IMR-90 (cell line): Measurements from ENCODE around the gene DGKB. TPM values are rescaled to one million over a fixed set of nuclear protein-coding genes. Genes with fewer than 3 reads are reported as not detected.

Experiments used
- ATAC-seq: fragments of 200-7000 bp; cut with Tn5 transposase; 2 replicates; pipeline ENCODE4 v1.9.1; 2020; ENCODE audit warnings: low read depth, mild to moderate bottlenecking, moderate library complexity
- BruUV-seq: library from RNA; stranded (reverse); fragments of 400-500 nt; replicated peaks from 2 replicates; lab custom pipeline; 2021; lab: Mats Ljungman, UMichigan
- CTCF ChIA-PET: fragments of 300-600 bp; formaldehyde crosslinking; extraction: SDS; loops from one replicate; lab custom pipeline; 2021; ENCODE audit warnings: antibody characterized with exemption; lab: Yijun Ruan, JAX
- POLR2A ChIA-PET: fragments of 300-600 bp; sonication (Branson Sonifier 250); formaldehyde crosslinking; loops from one replicate; lab custom pipeline; 2022; ENCODE audit warnings: antibody characterized with exemption; ENCODE audit not compliant: unreplicated experiment; lab: Charles Lee
- DNase-seq: peaks from one replicate; pipeline ENCODE4 v3.0.0; 2013
- H2AFZ ChIP-seq: replicated peaks from 2 replicates; pipeline ENCODE3; 2013; ENCODE audit warnings: low read length, mild to moderate bottlenecking; ENCODE audit not compliant: poor library complexity
- H2AK5ac ChIP-seq: 2 replicates; pipeline ENCODE4 v1.6.1; 2013; ENCODE audit warnings: low read depth, low read length, inconsistent platforms
- H2AK9ac ChIP-seq: replicated peaks from 2 replicates; pipeline ENCODE3; 2013; ENCODE audit warnings: mild to moderate bottlenecking, low read depth, low read length, moderate library complexity; ENCODE audit not compliant: poor library complexity
- H2BK120ac ChIP-seq: 2 replicates; pipeline ENCODE4 v1.6.1; 2013; ENCODE audit warnings: low read depth, low read length, inconsistent platforms
- H2BK15ac ChIP-seq: 3 replicates; pipeline ENCODE4 v1.6.1; 2013; ENCODE audit warnings: low read depth, low read length, inconsistent platforms
- H2BK20ac ChIP-seq: 2 replicates; pipeline ENCODE4 v1.6.1; 2013; ENCODE audit warnings: low read depth, mild to moderate bottlenecking, inconsistent platforms, low read length, moderate library complexity
- H2BK5ac ChIP-seq: 2 replicates; pipeline ENCODE4 v1.6.1; 2013; ENCODE audit warnings: mild to moderate bottlenecking, low read depth, low read length, inconsistent platforms; ENCODE audit not compliant: poor library complexity, severe bottlenecking
- H3K14ac ChIP-seq: replicated peaks from 2 replicates; pipeline ENCODE4 v1.6.1; 2013; ENCODE audit warnings: low read depth, low read length, inconsistent platforms
- H3K18ac ChIP-seq: 2 replicates; pipeline ENCODE4 v1.6.1; 2013; ENCODE audit warnings: low read depth, low read length, control low read depth
- H3K23ac ChIP-seq: 2 replicates; pipeline ENCODE4 v1.6.1; 2013; ENCODE audit warnings: low read depth, low read length, inconsistent platforms
- H3K27ac ChIP-seq: 2 replicates; pipeline ENCODE4 v1.5.1; 2013; ENCODE audit warnings: mild to moderate bottlenecking, control low read depth, low read length; ENCODE audit not compliant: insufficient read depth
- H3K27me3 ChIP-seq: 2 replicates; pipeline ENCODE4 v1.6.1; 2013; ENCODE audit warnings: low read length; ENCODE audit not compliant: control insufficient read depth, insufficient read depth
- H3K36me3 ChIP-seq: 2 replicates; pipeline ENCODE4 v1.6.1; 2013; ENCODE audit warnings: low read length, mixed read lengths; ENCODE audit not compliant: control insufficient read depth, insufficient read depth
- H3K4ac ChIP-seq: 2 replicates; pipeline ENCODE4 v1.6.1; 2013; ENCODE audit warnings: low read depth, low read length, inconsistent platforms
- H3K4me1 ChIP-seq: 2 replicates; pipeline ENCODE4 v1.6.1; 2013; ENCODE audit warnings: low read length, mixed read lengths; ENCODE audit not compliant: control insufficient read depth, insufficient read depth
- H3K4me2 ChIP-seq: 2 replicates; pipeline ENCODE4 v1.6.1; 2013; ENCODE audit warnings: low read depth, mild to moderate bottlenecking, control low read depth, low read length, moderate library complexity
- H3K4me3 ChIP-seq: 2 replicates; pipeline ENCODE4 v1.5.1; 2013; ENCODE audit warnings: low read depth, mild to moderate bottlenecking, control low read depth, low read length, moderate library complexity; ENCODE audit not compliant: insufficient read depth
- H3K56ac ChIP-seq: 2 replicates; pipeline ENCODE4 v1.6.1; 2013; ENCODE audit warnings: low read length, inconsistent platforms; ENCODE audit not compliant: insufficient read depth; ENCODE audit errors: extremely low read depth
- H3K79me1 ChIP-seq, 2 experiments: 2 replicates each; pipeline ENCODE4 v1.6.1; 2013; ENCODE audit warnings: low read length in 2 of 2, inconsistent platforms in 1 of 2, low read depth in 1 of 2
- H3K9ac ChIP-seq: 2 replicates; pipeline ENCODE4 v1.6.1; 2013; ENCODE audit warnings: low read depth, low read length, control low read depth
- H3K9me1 ChIP-seq: 2 replicates; pipeline ENCODE4 v1.6.1; 2013; ENCODE audit warnings: low read length, inconsistent platforms; ENCODE audit not compliant: insufficient read depth
- H3K9me3 ChIP-seq: 2 replicates; pipeline ENCODE4 v1.6.1; 2013; ENCODE audit warnings: low read length; ENCODE audit not compliant: control insufficient read depth, insufficient read depth
- H4K20me1 ChIP-seq: 2 replicates; pipeline ENCODE4 v1.6.1; 2013; ENCODE audit warnings: low read length, inconsistent platforms; ENCODE audit not compliant: insufficient read depth
- H4K5ac ChIP-seq: 2 replicates; pipeline ENCODE4 v1.6.1; 2013; ENCODE audit warnings: mild to moderate bottlenecking, low read depth, low read length, control low read depth
- H4K8ac ChIP-seq, 2 experiments: 2 replicates each; pipeline ENCODE4 v1.6.1; 2013; ENCODE audit warnings: low read depth in 2 of 2, low read length in 2 of 2, control low read depth in 1 of 2, inconsistent platforms in 1 of 2
- H4K91ac ChIP-seq: 2 replicates; pipeline ENCODE4 v1.6.1; 2013; ENCODE audit warnings: low read depth, low read length, inconsistent platforms; ENCODE audit not compliant: insufficient read depth
- BHLHE40 ChIP-seq: fragments of 150-350 bp; IDR thresholded peaks from 2 replicates; pipeline ENCODE4 v1.6.1; 2016; ENCODE audit warnings: mild to moderate bottlenecking, low read depth, low read length
- CEBPB ChIP-seq: IDR thresholded peaks from 2 replicates; pipeline ENCODE4 v1.6.1; 2012; ENCODE audit warnings: low read depth, low read length, improper control_type of control experiment
- CHD1 ChIP-seq: IDR thresholded peaks from 2 replicates; pipeline ENCODE4 v1.6.1; 2012; ENCODE audit warnings: low read depth, low read length, improper control_type of control experiment
- ELK1 ChIP-seq: fragments of 150-350 bp; IDR thresholded peaks from 2 replicates; pipeline ENCODE4 v1.6.1; 2016; ENCODE audit warnings: low read depth, mild to moderate bottlenecking, low read length, moderate library complexity, borderline replicate concordance
- FOS ChIP-seq: fragments of 150-350 bp; IDR thresholded peaks from 2 replicates; pipeline ENCODE4 v1.6.1; 2016; ENCODE audit warnings: low read depth, low read length
- MAFK ChIP-seq: IDR thresholded peaks from 2 replicates; pipeline ENCODE4 v1.6.1; 2012; ENCODE audit warnings: low read depth, low read length, improper control_type of control experiment
- MAZ ChIP-seq: IDR thresholded peaks from 2 replicates; pipeline ENCODE4 v1.6.1; 2012; ENCODE audit warnings: low read depth, mild to moderate bottlenecking, low read length, improper control_type of control experiment, moderate library complexity, borderline replicate concordance
- MXI1 ChIP-seq: IDR thresholded peaks from 2 replicates; pipeline ENCODE4 v1.6.1; 2012; ENCODE audit warnings: low read depth, mild to moderate bottlenecking, low read length, moderate library complexity, borderline replicate concordance
- NFE2L2 ChIP-seq: fragments of 150-350 bp; IDR thresholded peaks from 2 replicates; pipeline ENCODE4 v1.6.1; 2016; ENCODE audit warnings: low read depth, mild to moderate bottlenecking, low read length
- POLR2A ChIP-seq: IDR thresholded peaks from 2 replicates; pipeline ENCODE4 v1.6.1; 2012; ENCODE audit warnings: mild to moderate bottlenecking, low read depth, low read length
- RAD21 ChIP-seq: IDR thresholded peaks from 2 replicates; pipeline ENCODE4 v1.6.1; 2012; ENCODE audit warnings: low read length, improper control_type of control experiment
- RCOR1 ChIP-seq: IDR thresholded peaks from 2 replicates; pipeline ENCODE4 v1.6.1; 2012; ENCODE audit warnings: mild to moderate bottlenecking, low read length, improper control_type of control experiment; ENCODE audit not compliant: insufficient replicate concordance
- RFX5 ChIP-seq: IDR thresholded peaks from 2 replicates; pipeline ENCODE4 v1.8.0; 2012; ENCODE audit warnings: low read depth, mild to moderate bottlenecking, low read length, moderate library complexity
- dilution Hi-C: fragments of 300-500 bp; cut with HindIII; formaldehyde crosslinking; loops from one replicate; pipeline ENCODE4 v1.14.3; 2018; ENCODE audit warnings: low sequenced_read_pairs; ENCODE audit not compliant: unreplicated experiment
- in situ Hi-C: fragments of 300-500 bp; cut with MboI; formaldehyde crosslinking; loops from 3 replicates; pipeline ENCODE4 v1.14.3; 2019; ENCODE audit warnings: low sequenced_read_pairs, inconsistent platforms, mixed read lengths
- intact Hi-C: fragments of 100-400 bp; cut with micrococcal nuclease; formaldehyde crosslinking; loops from 2 replicates; pipeline ENCODE4 v1.10.0; 2022
- polyA plus RNA-seq, 3 experiments: library from polyadenylated mRNA; depleted of rRNA; stranded (reverse); fragments of >200 nt; gene quantifications; 2 replicates each; pipeline ENCODE4 v1.2.3, GENCODE V29; 2012; ENCODE audit warnings: low replicate concordance in 1 of 3
- total RNA-seq: library from RNA; depleted of rRNA; stranded (reverse); fragments of >200 nt; gene quantifications from 2 replicates; pipeline ENCODE4 v1.2.3, GENCODE V29; 2012
- TF ChIP-seq, protein P1 (sequence below): fragments of 150-350 bp; IDR thresholded peaks from 2 replicates; pipeline ENCODE4 v1.6.1; 2017; ENCODE audit warnings: mild to moderate bottlenecking, antibody characterized with exemption, low read length, low read depth
- TF ChIP-seq, protein P2 (sequence below): conservative IDR thresholded peaks from 2 replicates; pipeline ENCODE4 v1.5.1; 2012; ENCODE audit warnings: mild to moderate bottlenecking, low read depth, low read length, improper control_type of control experiment

The DGKB gene
- total and polyA plus RNA-seq, 2 of the 4 experiments (the other 2 are of a cell fraction), result not detected

GRCh38 chr7:14894826-14895225 lies 7.7 kb downstream of the DGKB start:
- Histone ChIP-seq H3K36me3 (no peaks in the 10 kb centered on the region), H3K4me1 (no peaks in the 10 kb centered on the region), H3K9me1 (no peaks in the 10 kb centered on the region), H3K9ac (no peak overlapping the region), H2BK120ac (no peak overlapping the region), H3K4me2 (no peak overlapping the region), H4K20me1 (no peaks in the 10 kb centered on the region), H3K56ac (no peak overlapping the region), H3K4ac (no peak overlapping the region), H3K27me3 (no peaks in the 10 kb centered on the region), H2AK9ac (no peak overlapping the region), H2AFZ (no peak overlapping the region), H3K79me1 (no peaks in the 10 kb centered on the region), H2BK20ac (no peak overlapping the region), H3K14ac (no peak overlapping the region), H3K23ac (no peak overlapping the region), H4K5ac (no peak overlapping the region), H3K4me3 (no peak overlapping the region), H2AK5ac (no peak overlapping the region), H4K91ac (no peak overlapping the region), H2BK5ac (no peak overlapping the region), H2BK15ac (no peak overlapping the region), H3K27ac (no peak overlapping the region), H3K9me3 (no peaks in the 10 kb centered on the region; the same call in 1 of the 2 replicates), H3K18ac (no peak overlapping the region), H4K8ac (no peak overlapping the region)
- ATAC-seq (no peak), DNase-seq (no peak)
- POLR2A ChIA-PET, result no interaction called here
- no TSS peak for BruUV-seq
- intact Hi-C loops, result no loop called here
- dilution Hi-C loops, result no loop called here
- in situ Hi-C loops, result no loop called here
- CTCF ChIA-PET, result no interaction called here
- TF ChIP-seq BHLHE40 (no peak), NFE2L2 (no peak), ELK1 (no peak), RCOR1 (no peak), CEBPB (no peak), RFX5 (no peak), RAD21 (no peak), MAFK (no peak), POLR2A (no peak), MXI1 (no peak), CHD1 (no peak), FOS (no peak), MAZ (no peak)
- TF ChIP-seq, protein P1, sequence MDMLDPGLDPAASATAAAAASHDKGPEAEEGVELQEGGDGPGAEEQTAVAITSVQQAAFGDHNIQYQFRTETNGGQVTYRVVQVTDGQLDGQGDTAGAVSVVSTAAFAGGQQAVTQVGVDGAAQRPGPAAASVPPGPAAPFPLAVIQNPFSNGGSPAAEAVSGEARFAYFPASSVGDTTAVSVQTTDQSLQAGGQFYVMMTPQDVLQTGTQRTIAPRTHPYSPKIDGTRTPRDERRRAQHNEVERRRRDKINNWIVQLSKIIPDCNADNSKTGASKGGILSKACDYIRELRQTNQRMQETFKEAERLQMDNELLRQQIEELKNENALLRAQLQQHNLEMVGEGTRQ, result no peak
- TF ChIP-seq, protein P2, sequence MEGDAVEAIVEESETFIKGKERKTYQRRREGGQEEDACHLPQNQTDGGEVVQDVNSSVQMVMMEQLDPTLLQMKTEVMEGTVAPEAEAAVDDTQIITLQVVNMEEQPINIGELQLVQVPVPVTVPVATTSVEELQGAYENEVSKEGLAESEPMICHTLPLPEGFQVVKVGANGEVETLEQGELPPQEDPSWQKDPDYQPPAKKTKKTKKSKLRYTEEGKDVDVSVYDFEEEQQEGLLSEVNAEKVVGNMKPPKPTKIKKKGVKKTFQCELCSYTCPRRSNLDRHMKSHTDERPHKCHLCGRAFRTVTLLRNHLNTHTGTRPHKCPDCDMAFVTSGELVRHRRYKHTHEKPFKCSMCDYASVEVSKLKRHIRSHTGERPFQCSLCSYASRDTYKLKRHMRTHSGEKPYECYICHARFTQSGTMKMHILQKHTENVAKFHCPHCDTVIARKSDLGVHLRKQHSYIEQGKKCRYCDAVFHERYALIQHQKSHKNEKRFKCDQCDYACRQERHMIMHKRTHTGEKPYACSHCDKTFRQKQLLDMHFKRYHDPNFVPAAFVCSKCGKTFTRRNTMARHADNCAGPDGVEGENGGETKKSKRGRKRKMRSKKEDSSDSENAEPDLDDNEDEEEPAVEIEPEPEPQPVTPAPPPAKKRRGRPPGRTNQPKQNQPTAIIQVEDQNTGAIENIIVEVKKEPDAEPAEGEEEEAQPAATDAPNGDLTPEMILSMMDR, result no peak
